ENCODE measurements around the gene FAM20C.

The FAM20C gene

GRCh38 chr7:270351-270983 lies 78.1 kb downstream of the FAM20C start:
- DNase-seq (ENCODE audit: low read depth in 2 of 2) = no peak

GRCh38 chr7:271266-272107 lies 79.1 kb downstream of the FAM20C start:
- DNase-seq (ENCODE audit: low read depth in 2 of 2) = no peak

GRCh38 chr7:272108-272615 lies 79.8 kb downstream of the FAM20C start:
- no peak for DNase-seq (ENCODE audit: low read depth in 2 of 2)

- no peak for DNase-seq (ENCODE audit: low read depth in 2 of 2)
These were observed 80.3 kb downstream of the FAM20C start for GRCh38 chr7:272631-273030.

GRCh38 chr7:273327-273726 lies 81.0 kb downstream of the FAM20C start:
- no peak for DNase-seq (ENCODE audit: low read depth in 2 of 2)

- no peak for DNase-seq (ENCODE audit: low read depth in 2 of 2)
These were observed 81.9 kb downstream of the FAM20C start for GRCh38 chr7:274266-274665.

GRCh38 chr7:276230-276835 lies 84.0 kb downstream of the FAM20C start:
- DNase-seq (ENCODE audit: low read depth in 2 of 2) = no peak

GRCh38 chr7:277228-277627 lies 84.9 kb downstream of the FAM20C start:
- no peak for DNase-seq (ENCODE audit: low read depth in 2 of 2)

- no peak for DNase-seq (ENCODE audit: low read depth in 2 of 2)
These were observed 85.7 kb downstream of the FAM20C start for GRCh38 chr7:278081-278480.

- no peak for DNase-seq (ENCODE audit: low read depth in 2 of 2)
These were observed 87.5 kb downstream of the FAM20C start for GRCh38 chr7:279821-280220.

- DNase-seq (ENCODE audit: low read depth in 2 of 2) = no peak
These were observed 88.1 kb downstream of the FAM20C start for GRCh38 chr7:280461-280860.

- DNase-seq (ENCODE audit: low read depth in 2 of 2) = no peak
These were observed 89.3 kb downstream of the FAM20C start for GRCh38 chr7:281637-282036.

GRCh38 chr7:282621-283020 lies 90.2 kb downstream of the FAM20C start:
- no peak for DNase-seq (ENCODE audit: low read depth in 2 of 2)

GRCh38 chr7:284762-285722 lies 92.7 kb downstream of the FAM20C start:
- DNase-seq (ENCODE audit: low read depth in 2 of 2) = no peak

GRCh38 chr7:285731-286130 lies 93.4 kb downstream of the FAM20C start:
- DNase-seq (ENCODE audit: low read depth in 2 of 2) = no peak

- no peak for DNase-seq (ENCODE audit: low read depth in 2 of 2)
These were observed 93.9 kb downstream of the FAM20C start for GRCh38 chr7:286266-286665.

GRCh38 chr7:288671-289101 lies 96.3 kb downstream of the FAM20C start:
- no peak for DNase-seq (ENCODE audit: low read depth in 2 of 2)

GRCh38 chr7:289209-289755 lies 96.9 kb downstream of the FAM20C start:
- no peak for DNase-seq (ENCODE audit: low read depth in 2 of 2)

- DNase-seq (ENCODE audit: low read depth in 2 of 2) = no peak
These were observed 97.6 kb downstream of the FAM20C start, which contains the start of gene FOXL3 for GRCh38 chr7:289756-290553. FOXL3 (plus strand) TSS chr7:290170; CDS start chr7:290170, 0 bp downstream.

Measured in stimulated activated CD4-positive, alpha-beta T cell treated with anti-CD3 and anti-CD28 coated beads, Interleukin-12 subunit alpha, Interleukin-12 subunit beta, amount 100 ng/mL, for 24 hours (primary cell).